Measurements from ENCODE around the gene PPIE. TPM values are rescaled to one million over a fixed set of nuclear protein-coding genes. Genes with fewer than 3 reads are reported as not detected.

PPIE gene
- total and polyA plus RNA-seq, 2 of the 8 experiments (the other 6 are each of a cell fraction or from before 2014, with no cell fraction given) = 38.9 to 56.1 TPM

GRCh38 chr1:39692152-39693074 is 46.3 kb upstream of the PPIE start (continued):
- TF ChIP-seq EZH2 (IDR thresholded peaks at IDR 0.05; ENCODE audit: low read depth, low read length, severe bottlenecking) = peak; percentile 72
